ENCODE measurements around the gene DMRTA1.
"Not testable (repeated sequence)": the region's sequence is repeated elsewhere in the genome, so short reads cannot be mapped to it uniquely, and the experiment has no call there.

Gene DMRTA1

DNA sequence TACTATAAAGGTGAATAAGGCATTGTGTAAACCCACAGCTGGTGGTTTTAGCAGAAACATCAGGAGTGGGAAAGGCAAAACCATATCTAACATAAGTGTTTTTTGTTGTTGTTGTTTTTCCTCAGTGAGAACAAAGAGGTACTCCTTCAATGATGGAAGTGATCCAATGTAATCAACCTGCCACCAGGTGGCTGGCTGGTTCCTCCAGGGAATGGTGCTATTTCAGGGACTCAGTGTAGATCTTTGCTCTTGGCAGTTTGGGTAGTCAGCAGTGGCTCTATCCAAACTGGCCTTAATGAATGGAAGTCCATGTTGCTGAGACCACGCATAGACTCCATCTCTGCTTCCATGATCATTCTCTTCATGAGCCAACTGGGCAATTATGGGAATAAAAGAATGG, 10.8 kb downstream of the DMRTA1 start:
- no peak for DNase-seq (ENCODE audit: low read depth)

DNA sequence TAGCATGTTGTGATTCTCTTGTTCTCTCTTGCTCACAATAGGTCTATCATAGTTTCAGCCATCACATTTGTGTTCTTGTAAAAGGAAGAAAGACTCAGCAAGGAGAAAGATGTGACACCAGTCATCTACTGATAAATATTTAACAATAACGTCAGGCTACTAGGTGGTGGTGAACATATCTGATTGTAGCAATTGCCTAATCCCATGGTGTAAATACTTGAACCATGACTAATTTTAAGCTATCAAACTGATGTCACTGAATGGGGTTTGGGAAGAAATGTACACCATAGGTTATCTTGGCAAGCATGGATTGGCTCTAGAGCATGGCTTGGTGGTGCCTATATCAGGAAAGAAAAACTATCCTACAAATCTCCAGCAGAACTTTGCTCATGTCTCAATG, 16.6 kb downstream of the DMRTA1 start:
- no peak for DNase-seq (ENCODE audit: low read depth)

DNA sequence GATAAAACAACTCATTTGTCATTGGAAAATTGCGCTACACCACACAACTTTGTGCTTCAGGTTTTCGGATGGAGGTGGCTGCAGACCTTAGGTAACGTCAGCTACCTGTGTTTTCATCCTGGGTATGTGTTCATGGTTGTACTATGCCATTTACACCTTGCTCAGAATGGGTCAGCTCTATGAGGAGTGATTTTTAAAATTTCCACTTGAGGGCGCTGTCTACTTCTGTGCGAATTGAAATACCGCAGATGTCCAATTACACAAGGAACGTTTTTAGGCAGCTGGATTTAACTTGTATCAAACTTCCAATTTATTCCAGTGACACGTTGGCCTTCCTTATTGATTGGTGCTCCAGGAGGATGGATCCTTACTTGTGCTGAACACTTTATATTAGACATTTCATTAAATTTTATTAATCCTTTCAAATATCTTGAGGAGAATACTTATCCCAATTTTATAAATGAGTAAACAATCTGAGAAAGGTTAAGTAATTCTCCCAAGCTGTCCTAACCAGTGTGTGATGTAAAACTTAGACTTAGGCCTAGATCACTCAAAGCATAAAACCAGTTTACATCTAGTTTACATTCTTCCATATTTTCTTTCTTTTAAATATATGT, 23.4 kb downstream of the DMRTA1 start:
- no peak for DNase-seq (ENCODE audit: low read depth)

DNA sequence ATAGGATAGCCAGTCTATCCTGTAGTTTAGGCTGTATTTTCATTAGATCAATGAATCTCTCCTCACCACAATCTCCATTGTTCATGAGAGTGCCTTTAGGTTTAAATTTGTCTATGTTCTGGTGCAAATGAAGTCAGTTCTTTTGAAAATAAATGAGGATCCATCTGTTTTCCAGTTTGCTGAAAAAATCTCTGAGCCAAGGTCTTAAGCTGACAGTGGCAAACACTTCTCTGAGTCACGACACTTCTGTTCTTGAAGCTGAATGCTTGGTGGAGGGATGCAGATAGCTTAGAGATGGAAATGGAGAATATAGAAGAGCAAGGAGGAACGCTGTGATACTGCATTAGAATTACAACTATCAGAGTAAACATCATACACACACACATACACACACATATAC, 34.9 kb downstream of the DMRTA1 start:
- DNase-seq (ENCODE audit: low read depth) = no peak

DNA sequence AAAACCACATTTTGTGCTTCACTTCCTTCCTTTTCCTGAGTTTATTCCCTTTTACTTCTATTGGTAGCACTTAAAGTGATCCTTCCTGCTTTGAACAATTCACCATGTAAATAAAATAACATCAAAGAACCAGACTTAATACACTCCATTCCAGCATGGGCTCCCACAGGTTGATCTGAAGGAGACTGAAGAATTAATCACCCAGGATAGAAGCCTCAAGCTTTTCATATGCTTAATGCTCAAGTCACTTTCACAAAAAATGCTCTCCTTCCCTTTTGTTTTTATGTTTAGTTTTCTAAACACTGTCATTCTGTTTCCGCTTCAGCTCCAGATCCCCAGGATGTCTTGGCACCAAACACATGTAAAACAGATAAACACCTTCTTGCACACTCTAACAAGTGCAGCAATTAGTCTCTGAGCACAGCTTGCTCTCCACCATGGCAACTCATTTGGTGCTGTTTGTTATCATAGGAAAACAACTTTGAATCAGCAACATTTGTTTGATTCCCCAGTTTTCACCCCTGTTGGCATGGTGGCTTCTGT, 37.0 kb downstream of the DMRTA1 start:
- DNase-seq (ENCODE audit: low read depth) = no peak

DNA sequence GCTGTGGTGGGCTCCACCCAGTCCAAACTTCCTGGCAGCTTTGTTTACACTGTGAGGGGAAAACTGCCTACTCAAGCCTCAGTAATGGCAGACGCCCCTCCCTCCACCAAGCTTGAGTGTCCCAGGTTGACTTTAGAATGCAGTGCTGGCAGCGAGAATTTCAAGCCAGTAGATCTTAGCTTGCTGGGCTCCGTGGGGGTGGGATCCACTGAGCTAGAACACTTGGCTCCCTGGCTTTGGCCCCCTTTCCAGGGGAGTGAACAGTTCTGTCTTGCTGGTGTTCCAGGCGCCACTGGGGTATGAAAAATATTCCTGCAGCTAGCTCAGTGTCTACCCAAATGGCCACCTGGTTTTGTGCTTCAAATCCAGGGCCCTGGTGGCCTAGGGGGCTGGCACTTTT, 49.6 kb downstream of the DMRTA1 start:
- not testable (repeated sequence) for DNase-seq (ENCODE audit: low read depth)
